IgD-negative memory B cell (primary cell): ENCODE results near the gene DCAF7. TPM values are rescaled to one million over a fixed set of nuclear protein-coding genes. Genes with fewer than 3 reads are reported as not detected.

Experiments used
- H3K27ac Mint-ChIP-seq, 3 donors: one replicate each; pipeline ENCODE4 v1.8.0; 2020 to 2022; ENCODE audit warnings: mild to moderate bottlenecking in 3 of 3, mixed read lengths in 3 of 3, moderate library complexity in 1 of 3
- H3K27me3 Mint-ChIP-seq: one replicate; pipeline ENCODE4 v1.8.0; 2021; ENCODE audit warnings: mixed read lengths
- H3K36me3 Mint-ChIP-seq: one replicate; pipeline ENCODE4 v1.8.0; 2020; ENCODE audit warnings: mild to moderate bottlenecking, mixed read lengths
- H3K4me1 Mint-ChIP-seq, 3 donors: one replicate each; pipeline ENCODE4 v1.8.0; 2020 to 2022; ENCODE audit warnings: mixed read lengths in 3 of 3, mild to moderate bottlenecking in 1 of 3
- H3K4me3 Mint-ChIP-seq, 4 donors: one replicate each; pipeline ENCODE4 v1.8.0; 2020 to 2022; ENCODE audit warnings: mild to moderate bottlenecking in 4 of 4, mixed read lengths in 4 of 4, moderate library complexity in 3 of 4
- H3K9me3 Mint-ChIP-seq, 3 donors: one replicate each; pipeline ENCODE4 v1.8.0; 2020 to 2021; ENCODE audit warnings: mixed read lengths in 3 of 3, mild to moderate bottlenecking in 1 of 3
- polyA plus RNA-seq: library from polyadenylated mRNA; unstranded; fragments of 300-500 nt; fragmentation: Illumina TruSeq; gene quantifications from one replicate; pipeline ENCODE4 v1.2.3, GENCODE V29; 2021

DCAF7 gene
- polyA plus RNA-seq, 1 donor from 2014 or later = 72.0 TPM

- Mint-ChIP-seq H3K4me3 (no peak overlapping the region), H3K36me3 (no peaks in the 10 kb centered on the region), H3K27me3 (no peaks in the 10 kb centered on the region), H3K4me1 (peaks cover 0 to 6% (median 5%) of the 10 kb centered on the region in 3 donors), H3K27ac (no peak overlapping the region), H3K9me3 (no peaks in the 10 kb centered on the region)
These were observed 84.5 kb downstream of the DCAF7 start for GRCh38 chr17:63634816-63635215.

GRCh38 chr17:63635290-63635689, 85.0 kb downstream of the DCAF7 start:
- Mint-ChIP-seq H3K36me3 (no peaks in the 10 kb centered on the region), H3K4me1 (peaks cover 0 to 6% (median 5%) of the 10 kb centered on the region in 3 donors), H3K27ac (no peak overlapping the region), H3K9me3 (no peaks in the 10 kb centered on the region), H3K4me3 (no peak overlapping the region), H3K27me3 (no peaks in the 10 kb centered on the region)

GRCh38 chr17:63635787-63636186, 85.5 kb downstream of the DCAF7 start:
- H3K36me3 Mint-ChIP-seq = peaks cover under 1% of the 10 kb centered on the region
- H3K27ac Mint-ChIP-seq = no peak overlapping the region
- no peaks in the 10 kb centered on the region for H3K27me3 Mint-ChIP-seq
- H3K4me3 Mint-ChIP-seq = no peak overlapping the region
- H3K9me3 Mint-ChIP-seq = no peaks in the 10 kb centered on the region
- peaks cover 0 to 4% (median 3%) of the 10 kb centered on the region in 3 donors for H3K4me1 Mint-ChIP-seq

GRCh38 chr17:63639125-63639524, 88.8 kb downstream of the DCAF7 start:
- Mint-ChIP-seq H3K9me3 (no peaks in the 10 kb centered on the region), H3K4me3 (no peak overlapping the region), H3K36me3 (peaks cover 2% of the 10 kb centered on the region), H3K27me3 (no peaks in the 10 kb centered on the region), H3K27ac (no peak overlapping the region), H3K4me1 (peaks cover 6 to 9% (median 8%) of the 10 kb centered on the region in 3 donors)

GRCh38 chr17:63640038-63640437, 89.8 kb downstream of the DCAF7 start:
- H3K27me3 Mint-ChIP-seq = no peaks in the 10 kb centered on the region
- no peaks in the 10 kb centered on the region for H3K9me3 Mint-ChIP-seq
- peak overlapping the region in 1 of 3 donors; percentile 4 for H3K27ac Mint-ChIP-seq
- peaks cover 2% of the 10 kb centered on the region for H3K36me3 Mint-ChIP-seq
- H3K4me1 Mint-ChIP-seq = peaks cover 12 to 15% (median 15%) of the 10 kb centered on the region in 3 donors
- no peak overlapping the region for H3K4me3 Mint-ChIP-seq

DNA sequence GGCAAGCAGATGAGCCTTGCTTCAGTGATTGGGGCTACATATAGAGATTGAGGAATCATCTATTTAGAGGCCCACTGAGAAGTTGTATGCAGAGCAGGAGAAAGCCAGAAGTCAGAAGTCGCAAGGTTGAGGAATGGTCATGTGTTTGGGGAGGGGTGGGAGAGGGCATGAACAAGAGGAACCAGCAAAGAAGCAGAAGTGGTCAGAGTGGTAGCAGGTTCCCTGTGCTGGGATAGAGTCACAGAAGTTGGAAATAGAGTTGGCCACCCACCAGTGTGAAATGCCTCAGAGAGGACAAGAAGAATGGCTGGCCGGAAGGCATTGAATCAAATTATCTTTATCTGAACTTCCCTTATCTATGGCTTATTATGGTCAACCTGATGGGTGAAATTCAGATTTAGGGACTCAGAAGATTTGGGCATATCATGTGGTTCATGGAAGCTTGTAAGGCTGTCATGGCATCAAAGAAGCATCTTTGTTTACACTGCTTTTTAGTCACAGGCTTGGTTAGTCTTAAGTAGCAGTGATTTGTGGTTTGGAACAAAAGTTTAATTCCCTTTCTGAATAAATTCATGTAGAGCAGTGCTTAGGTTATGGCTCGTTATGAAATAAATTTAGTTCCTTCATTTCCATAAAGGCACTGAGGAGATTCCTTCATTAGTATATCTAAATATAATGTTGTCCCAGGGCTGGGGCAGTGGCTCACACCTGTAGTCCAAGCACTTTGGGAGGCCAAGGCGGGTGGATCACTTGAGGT, 91.6 kb downstream of the DCAF7 start:
- no peaks in the 10 kb centered on the region for H3K27me3 Mint-ChIP-seq
- peak overlapping the region in 1 of 3 donors; percentile 19 for H3K27ac Mint-ChIP-seq
- H3K36me3 Mint-ChIP-seq = peaks cover 3% of the 10 kb centered on the region
- H3K4me3 Mint-ChIP-seq = peak overlapping the region in 1 of 4 donors; percentile 33
- no peaks in the 10 kb centered on the region for H3K9me3 Mint-ChIP-seq
- H3K4me1 Mint-ChIP-seq = peaks cover 26 to 31% (median 30%) of the 10 kb centered on the region in 3 donors

Other genes with a start within 250 kb of the DCAF7 start
- 1.5 TPM for gene CYB561, start 104.2 kb upstream of the DCAF7 start, polyA plus RNA-seq
- gene ACE, start 73.4 kb upstream of the DCAF7 start, polyA plus RNA-seq = 2.0 TPM
- not detected for gene KCNH6, start 27.1 kb upstream of the DCAF7 start, polyA plus RNA-seq
- 19.5 TPM for gene TACO1, start 50.4 kb downstream of the DCAF7 start, polyA plus RNA-seq
- 22.5 TPM for gene MAP3K3, start 71.9 kb downstream of the DCAF7 start, polyA plus RNA-seq
- 845 TPM for gene LIMD2, start 149.6 kb downstream of the DCAF7 start, polyA plus RNA-seq
- gene STRADA, start 191.3 kb downstream of the DCAF7 start, polyA plus RNA-seq = 24.9 TPM
- 36.7 TPM for gene CCDC47, start 223.1 kb downstream of the DCAF7 start, polyA plus RNA-seq
- 16.2 TPM for gene DDX42, start 223.7 kb downstream of the DCAF7 start, polyA plus RNA-seq